ENCODE data around the gene SOCS2.

Gene SOCS2

GRCh38 chr12:93577222-93577621 lies 4.7 kb downstream of the SOCS2 start:
- Mint-ChIP-seq H3K4me1 (peaks cover 26% of the 10 kb centered on the region), H3K27ac (no peak overlapping the region), H3K4me3 (no peak overlapping the region), H3K27me3 (ENCODE audit: low read depth, poor library complexity) (peaks cover 35% of the 10 kb centered on the region), H3K9me3 (no peaks in the 10 kb centered on the region), H3K36me3 (ENCODE audit: low read depth) (peaks cover 57% of the 10 kb centered on the region)
- no peak for DNase-seq
- no peak for TF ChIP-seq CTCF (IDR thresholded peaks at IDR 0.05)

GRCh38 chr12:93578221-93578620 lies 5.7 kb downstream of the SOCS2 start:
- peaks cover 26% of the 10 kb centered on the region for H3K27me3 Mint-ChIP-seq (ENCODE audit: low read depth, poor library complexity)
- H3K9me3 Mint-ChIP-seq = no peaks in the 10 kb centered on the region
- DNase-seq = no peak
- H3K4me3 Mint-ChIP-seq = no peak overlapping the region
- no peak overlapping the region for H3K27ac Mint-ChIP-seq
- peaks cover 57% of the 10 kb centered on the region for H3K36me3 Mint-ChIP-seq (ENCODE audit: low read depth)
- TF ChIP-seq CTCF (IDR thresholded peaks at IDR 0.05) = no peak
- H3K4me1 Mint-ChIP-seq = peaks cover 19% of the 10 kb centered on the region

- Mint-ChIP-seq H3K9me3 (no peaks in the 10 kb centered on the region), H3K27ac (no peak overlapping the region), H3K4me1 (no peaks in the 10 kb centered on the region), H3K36me3 (ENCODE audit: low read depth) (peaks cover 39% of the 10 kb centered on the region), H3K4me3 (no peak overlapping the region), H3K27me3 (ENCODE audit: low read depth, poor library complexity) (peaks cover 7% of the 10 kb centered on the region)
- DNase-seq = no peak
- no peak for TF ChIP-seq CTCF (IDR thresholded peaks at IDR 0.05)
Observed at GRCh38 chr12:93580682-93581081, 8.2 kb downstream of the SOCS2 start.

- H3K27ac Mint-ChIP-seq = no peak overlapping the region
- H3K9me3 Mint-ChIP-seq = no peaks in the 10 kb centered on the region
- H3K27me3 Mint-ChIP-seq (ENCODE audit: low read depth, poor library complexity) = peaks cover 6% of the 10 kb centered on the region
- DNase-seq = no peak
- no peak overlapping the region for H3K4me3 Mint-ChIP-seq
- no peak for TF ChIP-seq CTCF (IDR thresholded peaks at IDR 0.05)
- no peaks in the 10 kb centered on the region for H3K4me1 Mint-ChIP-seq
- peaks cover 39% of the 10 kb centered on the region for H3K36me3 Mint-ChIP-seq (ENCODE audit: low read depth)
Observed at GRCh38 chr12:93581370-93581769, 8.9 kb downstream of the SOCS2 start.

- H3K4me3 Mint-ChIP-seq = no peak overlapping the region
Observed at GRCh38 chr12:93582351-93582750, 9.9 kb downstream of the SOCS2 start.

More at GRCh38 chr12:93582351-93582750, 9.9 kb downstream of the SOCS2 start:
- no peak for DNase-seq
- no peaks in the 10 kb centered on the region for H3K9me3 Mint-ChIP-seq
- H3K36me3 Mint-ChIP-seq (ENCODE audit: low read depth) = peaks cover 31% of the 10 kb centered on the region
- H3K4me1 Mint-ChIP-seq = no peaks in the 10 kb centered on the region
- peaks cover 6% of the 10 kb centered on the region for H3K27me3 Mint-ChIP-seq (ENCODE audit: low read depth, poor library complexity)
- no peak overlapping the region for H3K27ac Mint-ChIP-seq
- TF ChIP-seq CTCF (IDR thresholded peaks at IDR 0.05) = no peak
